MV-4-11 (cell line): Measurements from ENCODE around the gene MUTYH.
"Not testable (repeated sequence)": the region's sequence is repeated elsewhere in the genome, so short reads cannot be mapped to it uniquely, and the experiment has no call there.

Source experiments
- DNase-seq: peaks from one replicate; lab custom pipeline; 2025; lab: John Stamatoyannopoulos, UW

Gene MUTYH

GRCh38 chr1:45321444-45321843, 18.8 kb downstream of the MUTYH start:
- DNase-seq: no peak

DNA sequence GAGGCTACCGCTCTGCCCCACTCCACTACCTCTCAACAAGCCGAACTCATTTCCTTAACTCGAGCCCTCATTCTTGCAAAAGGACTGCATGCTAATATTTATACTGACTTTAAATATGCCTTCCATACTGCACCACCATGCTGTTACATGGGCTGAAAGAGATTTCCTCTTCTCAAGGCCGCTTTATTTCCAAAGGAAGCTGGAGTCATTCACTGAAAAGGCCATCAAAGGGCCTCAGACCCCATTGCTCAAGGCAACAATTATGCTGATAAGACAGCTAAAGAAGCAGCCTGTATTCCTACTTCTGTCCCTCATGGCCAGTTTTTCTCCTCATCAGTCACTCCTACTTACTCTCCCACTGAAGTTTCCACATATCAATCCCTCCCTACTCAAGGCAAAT, 20.5 kb downstream of the MUTYH start:
- DNase-seq: no peak

- DNase-seq: no peak
Observed at GRCh38 chr1:45317166-45317565, 23.1 kb downstream of the MUTYH start.

- DNase-seq: no peak
Observed at GRCh38 chr1:45314266-45314665, 26.0 kb downstream of the MUTYH start.

DNA sequence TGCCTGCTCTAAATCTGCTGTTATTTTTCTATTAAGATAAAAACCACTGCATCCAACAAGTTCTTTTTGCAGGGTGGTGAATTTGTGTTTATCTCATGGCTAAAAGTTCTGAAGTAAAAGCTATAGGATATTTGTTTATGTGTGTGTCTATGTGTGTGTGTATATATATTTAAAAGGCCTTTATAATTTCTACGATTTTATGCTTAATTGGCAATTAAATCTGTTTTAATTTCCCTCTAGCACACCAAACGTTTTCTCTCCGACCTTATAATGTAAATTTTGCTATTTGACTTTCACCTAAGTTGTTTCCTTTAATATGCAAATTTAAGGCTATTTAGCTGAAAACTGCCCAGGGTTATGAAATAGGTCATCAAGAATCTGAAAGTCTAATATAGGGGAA, 33.3 kb downstream of the MUTYH start:
- no peak for DNase-seq

DNA sequence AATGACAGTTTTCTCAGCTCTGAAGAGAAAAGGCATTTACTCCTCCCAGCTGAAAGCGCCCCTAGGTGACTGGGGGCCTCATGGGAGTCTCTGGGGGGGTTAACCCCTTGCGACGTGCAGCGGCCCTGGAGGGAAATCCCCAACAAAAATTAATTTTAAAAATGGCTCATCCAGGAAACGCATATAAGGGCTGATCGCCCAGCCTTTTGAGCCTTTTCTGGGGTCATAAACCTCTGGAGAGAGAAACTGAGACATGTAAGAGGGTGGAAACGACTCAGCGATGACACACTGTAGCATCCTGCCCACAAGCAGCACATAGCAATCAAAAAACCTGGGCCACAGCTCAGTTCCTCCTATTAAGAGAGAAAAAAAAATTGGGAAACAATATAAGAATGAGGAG, 33.9 kb downstream of the MUTYH start:
- DNase-seq: peak; percentile 53

GRCh38 chr1:45305231-45305630, 35.0 kb downstream of the MUTYH start:
- DNase-seq: no peak

GRCh38 chr1:45304311-45305081, 35.7 kb downstream of the MUTYH start:
- DNase-seq: no peak

GRCh38 chr1:45303520-45304310, 36.5 kb downstream of the MUTYH start:
- peak; percentile 95 for DNase-seq

GRCh38 chr1:45302505-45303150, 37.6 kb downstream of the MUTYH start:
- DNase-seq: no peak

GRCh38 chr1:45300669-45300997, 39.6 kb downstream of the MUTYH start:
- DNase-seq: no peak

- DNase-seq: peak; percentile 50
Observed at GRCh38 chr1:45299981-45300668, 40.1 kb downstream of the MUTYH start.

- DNase-seq: no peak
Observed at GRCh38 chr1:45299296-45299695, 40.9 kb downstream of the MUTYH start.

DNA sequence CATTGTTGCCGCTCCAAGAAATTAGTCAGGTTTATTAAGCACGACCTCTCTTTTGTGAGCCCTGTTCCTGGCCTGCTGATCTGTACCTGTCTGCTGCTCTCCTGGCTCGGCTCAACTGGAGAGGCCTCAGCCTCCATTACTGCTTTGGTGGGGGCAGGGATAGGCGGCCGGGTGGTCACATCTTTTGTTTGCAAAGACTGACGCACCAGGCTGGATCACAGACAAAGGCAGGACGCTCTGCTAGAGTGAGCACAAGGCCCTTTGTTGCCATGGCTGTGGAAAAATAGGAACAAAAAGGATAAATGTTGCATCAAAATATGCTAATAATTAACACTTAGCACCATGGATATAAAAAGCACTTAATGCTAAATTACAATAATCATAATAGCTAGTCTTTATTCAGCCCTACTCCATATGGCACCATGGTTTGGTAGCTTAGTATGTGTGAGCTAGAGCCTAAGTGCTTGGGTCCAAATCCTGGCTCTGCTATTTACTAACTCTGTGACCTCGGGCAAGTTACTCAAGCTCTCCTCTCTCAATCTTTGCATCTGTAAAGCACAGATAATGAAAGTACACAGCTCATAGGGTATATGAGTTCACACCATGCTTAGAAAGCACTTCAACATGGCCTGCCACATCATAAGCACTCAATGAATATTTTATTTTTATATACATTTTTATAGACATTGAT, 42.4 kb downstream of the MUTYH start:
- DNase-seq: no peak

DNA sequence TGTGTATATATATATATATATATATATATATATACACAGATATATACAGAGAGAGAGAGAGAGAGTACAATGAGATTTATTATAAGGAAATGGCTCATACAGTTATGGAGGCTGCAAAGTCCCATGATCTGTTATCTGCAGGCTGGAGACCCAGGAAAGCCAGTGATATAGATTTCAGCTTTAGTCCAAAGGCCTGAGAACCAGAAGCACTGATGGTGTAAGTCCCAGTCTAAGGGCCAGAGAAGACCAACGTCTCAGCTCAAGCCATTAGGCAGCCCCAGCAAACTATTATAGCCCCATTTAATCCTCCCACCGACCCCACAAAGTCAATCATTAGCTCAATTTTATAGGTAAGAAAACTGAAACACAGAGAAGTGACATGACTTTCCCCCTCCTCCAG, 48.5 kb downstream of the MUTYH start:
- no peak for DNase-seq

DNA sequence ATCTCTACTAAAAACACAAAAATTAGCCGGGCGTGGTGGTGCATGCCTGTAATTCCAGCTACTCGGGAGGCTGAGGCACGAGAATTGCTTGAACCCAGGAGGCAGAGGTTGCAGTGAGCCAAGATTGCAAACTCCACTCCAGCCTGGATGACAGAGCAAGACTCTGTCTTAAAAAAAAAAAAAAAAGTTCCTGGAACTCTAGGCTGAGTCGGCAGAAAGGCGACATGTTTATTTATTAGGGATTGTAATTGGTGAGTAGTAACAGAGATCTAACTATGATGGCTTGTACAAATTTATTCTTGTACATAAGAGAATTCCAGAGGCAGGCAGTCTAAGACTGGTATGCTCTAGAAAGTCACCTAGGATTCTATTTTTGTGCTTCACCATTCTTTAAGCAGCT, 49.2 kb downstream of the MUTYH start:
- not testable (repeated sequence) for DNase-seq

GRCh38 chr1:45286521-45286920, 53.7 kb downstream of the MUTYH start:
- not testable (repeated sequence) for DNase-seq

DNA sequence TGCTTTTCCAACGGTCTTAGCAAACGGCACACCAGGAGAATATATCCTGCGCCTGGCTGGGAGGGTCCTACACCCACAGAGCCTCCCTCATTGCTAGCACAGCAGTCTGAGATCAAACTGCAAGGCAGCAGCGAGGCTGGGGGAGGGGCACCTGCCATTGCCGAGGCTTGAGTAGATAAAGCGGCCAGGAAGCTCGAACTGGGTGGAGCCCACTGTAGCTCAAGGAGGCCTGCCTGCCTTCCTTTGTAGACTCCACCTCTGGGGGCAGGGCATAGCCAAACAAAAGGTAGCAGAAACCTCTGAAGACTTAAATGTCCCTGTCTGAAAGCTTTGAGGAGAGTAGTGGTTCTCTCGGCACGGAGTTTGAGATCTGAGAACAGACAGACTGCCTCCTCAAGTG, 55.4 kb downstream of the MUTYH start:
- not testable (repeated sequence) for DNase-seq

DNA sequence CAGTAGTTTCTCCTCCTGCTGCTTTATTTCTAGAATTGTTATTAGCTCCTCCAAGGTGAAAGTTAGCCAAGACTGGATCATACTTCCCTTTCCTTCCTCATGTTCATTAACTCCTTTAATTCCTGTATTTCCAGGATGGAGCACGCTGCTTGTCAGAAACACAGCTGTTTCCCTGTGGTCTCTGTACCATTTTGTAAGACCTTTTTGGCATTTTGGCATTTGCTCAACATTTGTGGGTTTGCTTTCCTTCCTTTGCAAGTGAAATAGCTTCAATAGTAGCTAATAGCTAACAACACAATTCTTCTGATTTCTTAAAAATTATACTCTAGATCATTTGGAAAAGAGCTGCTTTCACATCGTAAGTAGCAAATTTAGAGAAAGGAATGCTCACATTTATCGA, 57.9 kb downstream of the MUTYH start:
- DNase-seq: no peak
